Liver (tissue), 9 donors: Measurements from ENCODE around the gene LRRC38. TPM values are rescaled to one million over a fixed set of nuclear protein-coding genes. Genes with fewer than 3 reads are reported as not detected.

ENCODE experiments used
- DNase-seq: peaks from one replicate; pipeline ENCODE4 v3.0.0-alpha.2; 2017; ENCODE audit warnings: low spot score
- H3K27ac ChIP-seq, 2 donors: one replicate each; pipeline ENCODE4 v1.7.0; 2013; ENCODE audit warnings: inconsistent platforms in 2 of 2, low read length in 2 of 2, control low read depth in 1 of 2, low read depth in 1 of 2, mild to moderate bottlenecking in 1 of 2
- H3K27me3 ChIP-seq, 4 donors: one replicate each; pipeline versions ENCODE4 v1.6.1 to v1.7.0; 2013; ENCODE audit warnings: low read length in 3 of 4, inconsistent platforms in 1 of 4, mild to moderate bottlenecking in 1 of 4, moderate library complexity in 1 of 4; ENCODE audit not compliant: control insufficient read depth in 4 of 4, insufficient read depth in 4 of 4
- H3K36me3 ChIP-seq, 4 donors: one replicate each; pipeline versions ENCODE4 v1.6.1 to v1.7.0; 2013; ENCODE audit warnings: low read length in 3 of 4, mild to moderate bottlenecking in 3 of 4, low read depth in 1 of 4, moderate library complexity in 1 of 4; ENCODE audit not compliant: control insufficient read depth in 4 of 4, insufficient read depth in 3 of 4
- H3K4me1 ChIP-seq, 4 donors: one replicate each; pipeline versions ENCODE4 v1.6.1 to v1.7.0; 2013; ENCODE audit warnings: low read length in 3 of 4, mild to moderate bottlenecking in 3 of 4, moderate library complexity in 1 of 4; ENCODE audit not compliant: control insufficient read depth in 4 of 4, insufficient read depth in 4 of 4
- H3K4me3 ChIP-seq, 3 donors: one replicate each; pipeline versions ENCODE4 v1.6.1 to v1.7.0; 2013; ENCODE audit warnings: low read length in 3 of 3, control low read depth in 1 of 3, low read depth in 1 of 3, mild to moderate bottlenecking in 1 of 3
- H3K9ac ChIP-seq, 2 donors: one replicate each; pipeline ENCODE4 v1.7.0; 2013; ENCODE audit warnings: low read length in 2 of 2, mild to moderate bottlenecking in 2 of 2, moderate library complexity in 2 of 2, control low read depth in 1 of 2, low read depth in 1 of 2
- H3K9me3 ChIP-seq, 4 donors: one replicate each; pipeline versions ENCODE4 v1.6.1 to v1.7.0; 2013; ENCODE audit warnings: low read length in 3 of 4; ENCODE audit not compliant: control insufficient read depth in 4 of 4
- EGR1 ChIP-seq, 2 donors: IDR thresholded peaks; 2 replicates each; pipeline ENCODE4 v1.6.1; 2016 to 2018; ENCODE audit warnings: antibody characterized with exemption in 2 of 2, low read depth in 2 of 2
- FOXA1 ChIP-seq: IDR thresholded peaks from 2 replicates; pipeline ENCODE4 v1.6.1; 2016; ENCODE audit warnings: antibody characterized with exemption
- FOXA2 ChIP-seq: IDR thresholded peaks from 2 replicates; pipeline ENCODE4 v1.6.1; 2016; ENCODE audit warnings: antibody characterized with exemption
- GABPA ChIP-seq, 2 donors: IDR thresholded peaks in 1 of 2; conservative IDR thresholded peaks in 1 of 2; 2 replicates each; pipeline ENCODE4 v1.6.1; 2016; ENCODE audit warnings: antibody characterized with exemption in 2 of 2, mild to moderate bottlenecking in 1 of 2, moderate library complexity in 1 of 2
- HNF4A ChIP-seq, 2 donors: conservative IDR thresholded peaks; 2 replicates each; pipeline ENCODE4 v1.6.1; 2016; ENCODE audit warnings: antibody characterized with exemption in 2 of 2, mild to moderate bottlenecking in 2 of 2
- HNF4G ChIP-seq: IDR thresholded peaks from 2 replicates; pipeline ENCODE4 v1.6.1; 2016; ENCODE audit warnings: antibody characterized with exemption
- JUND ChIP-seq, 2 donors: IDR thresholded peaks; 2 replicates each; pipeline ENCODE4 v1.6.1; 2016; ENCODE audit warnings: antibody characterized with exemption in 2 of 2
- NR2F2 ChIP-seq: IDR thresholded peaks from 2 replicates; pipeline ENCODE4 v1.6.1; 2016; ENCODE audit warnings: antibody characterized with exemption
- RAD21 ChIP-seq, 2 donors: IDR thresholded peaks; 2 replicates each; pipeline ENCODE4 v1.6.1; 2016; ENCODE audit warnings: antibody characterized with exemption in 2 of 2, mild to moderate bottlenecking in 2 of 2
- RXRA ChIP-seq, 2 donors: IDR thresholded peaks; 2 replicates each; pipeline ENCODE4 v1.6.1; 2017 to 2018; ENCODE audit warnings: antibody characterized with exemption in 2 of 2, mild to moderate bottlenecking in 1 of 2
- SP1 ChIP-seq: IDR thresholded peaks from 2 replicates; pipeline ENCODE4 v1.6.1; 2018; ENCODE audit warnings: antibody characterized with exemption, mild to moderate bottlenecking
- TAF1 ChIP-seq: conservative IDR thresholded peaks from 2 replicates; pipeline ENCODE4 v1.6.1; 2016; ENCODE audit warnings: antibody characterized with exemption, mild to moderate bottlenecking
- YY1 ChIP-seq: IDR thresholded peaks from 2 replicates; pipeline ENCODE4 v1.6.1; 2016; ENCODE audit warnings: antibody characterized with exemption, mild to moderate bottlenecking
- WGBS: extraction: QIAGEN DNeasy Blood & Tissue Kit; methylation state at CpG from one replicate; pipeline ENCODE4 v1.1.7; 2013; 5-methylcytosine and 5-hydroxymethylcytosine counted together
- polyA plus RNA-seq, 2 donors: library from polyadenylated mRNA; stranded (reverse) in 1 of 2; unstranded in 1 of 2; fragments of 200-250 nt in 1 of 2; fragments of >200 nt in 1 of 2; fragmentation: Nextera tagmentation in 1 of 2; extraction: Ambion mirVana in 1 of 2; gene quantifications; one replicate each; pipeline versions ENCODE4 v1.2.1 to v1.2.3, GENCODE V29; 2013 to 2015
- total RNA-seq, 2 donors: library from RNA; depleted of rRNA; stranded (reverse); fragments of >200 nt; gene quantifications; one replicate each; pipeline ENCODE4 v1.2.3, GENCODE V29; 2014
- TF ChIP-seq, protein P1 (sequence below): fragments of 150-350 bp; IDR thresholded peaks from 2 replicates; pipeline ENCODE4 v1.5.1; 2017; ENCODE audit warnings: improper control_type of control experiment, low read depth, low read length; ENCODE audit not compliant: missing input control
- TF ChIP-seq, protein P2 (sequence below): IDR thresholded peaks from 2 replicates; pipeline ENCODE4 v1.6.1; 2016; ENCODE audit warnings: antibody characterized with exemption
- TF ChIP-seq, protein P3 (sequence below): IDR thresholded peaks from 2 replicates; pipeline ENCODE4 v1.6.1; 2016; ENCODE audit warnings: antibody characterized with exemption
- TF ChIP-seq, protein P4 (sequence below): IDR thresholded peaks from 2 replicates; pipeline ENCODE4 v1.6.1; 2016; ENCODE audit warnings: antibody characterized with exemption, mild to moderate bottlenecking
- donor health status: healthy.
- donor health status: healthy.
- donor health status: healthy.
- donor health status: healthy.
- donor health status: healthy.

LRRC38 gene
- total and polyA plus RNA-seq, 4 donors = not detected

- no peak overlapping the region for H3K27ac ChIP-seq
- TF ChIP-seq RXRA (IDR thresholded peaks at IDR 0.05) (no peak), NR2F2 (no peak), FOXA2 (no peak), GABPA (IDR thresholded peaks at IDR 0.05 in 1 of 2, conservative IDR thresholded peaks at IDR 0.05 in 1 of 2) (no peak), JUND (IDR thresholded peaks at IDR 0.05) (no peak), SP1 (no peak), YY1 (no peak), HNF4A (conservative IDR thresholded peaks at IDR 0.05) (no peak), EGR1 (IDR thresholded peaks at IDR 0.05; ENCODE audit: low read depth in 2 of 2) (no peak), RAD21 (IDR thresholded peaks at IDR 0.05) (no peak), FOXA1 (no peak), TAF1 (no peak), HNF4G (no peak)
- TF ChIP-seq, protein P1, sequence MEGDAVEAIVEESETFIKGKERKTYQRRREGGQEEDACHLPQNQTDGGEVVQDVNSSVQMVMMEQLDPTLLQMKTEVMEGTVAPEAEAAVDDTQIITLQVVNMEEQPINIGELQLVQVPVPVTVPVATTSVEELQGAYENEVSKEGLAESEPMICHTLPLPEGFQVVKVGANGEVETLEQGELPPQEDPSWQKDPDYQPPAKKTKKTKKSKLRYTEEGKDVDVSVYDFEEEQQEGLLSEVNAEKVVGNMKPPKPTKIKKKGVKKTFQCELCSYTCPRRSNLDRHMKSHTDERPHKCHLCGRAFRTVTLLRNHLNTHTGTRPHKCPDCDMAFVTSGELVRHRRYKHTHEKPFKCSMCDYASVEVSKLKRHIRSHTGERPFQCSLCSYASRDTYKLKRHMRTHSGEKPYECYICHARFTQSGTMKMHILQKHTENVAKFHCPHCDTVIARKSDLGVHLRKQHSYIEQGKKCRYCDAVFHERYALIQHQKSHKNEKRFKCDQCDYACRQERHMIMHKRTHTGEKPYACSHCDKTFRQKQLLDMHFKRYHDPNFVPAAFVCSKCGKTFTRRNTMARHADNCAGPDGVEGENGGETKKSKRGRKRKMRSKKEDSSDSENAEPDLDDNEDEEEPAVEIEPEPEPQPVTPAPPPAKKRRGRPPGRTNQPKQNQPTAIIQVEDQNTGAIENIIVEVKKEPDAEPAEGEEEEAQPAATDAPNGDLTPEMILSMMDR = no peak
- TF ChIP-seq, protein P2, sequence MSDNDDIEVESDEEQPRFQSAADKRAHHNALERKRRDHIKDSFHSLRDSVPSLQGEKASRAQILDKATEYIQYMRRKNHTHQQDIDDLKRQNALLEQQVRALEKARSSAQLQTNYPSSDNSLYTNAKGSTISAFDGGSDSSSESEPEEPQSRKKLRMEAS = no peak
- TF ChIP-seq, protein P3, sequence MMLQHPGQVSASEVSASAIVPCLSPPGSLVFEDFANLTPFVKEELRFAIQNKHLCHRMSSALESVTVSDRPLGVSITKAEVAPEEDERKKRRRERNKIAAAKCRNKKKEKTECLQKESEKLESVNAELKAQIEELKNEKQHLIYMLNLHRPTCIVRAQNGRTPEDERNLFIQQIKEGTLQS = no peak
- TF ChIP-seq, protein P4, sequence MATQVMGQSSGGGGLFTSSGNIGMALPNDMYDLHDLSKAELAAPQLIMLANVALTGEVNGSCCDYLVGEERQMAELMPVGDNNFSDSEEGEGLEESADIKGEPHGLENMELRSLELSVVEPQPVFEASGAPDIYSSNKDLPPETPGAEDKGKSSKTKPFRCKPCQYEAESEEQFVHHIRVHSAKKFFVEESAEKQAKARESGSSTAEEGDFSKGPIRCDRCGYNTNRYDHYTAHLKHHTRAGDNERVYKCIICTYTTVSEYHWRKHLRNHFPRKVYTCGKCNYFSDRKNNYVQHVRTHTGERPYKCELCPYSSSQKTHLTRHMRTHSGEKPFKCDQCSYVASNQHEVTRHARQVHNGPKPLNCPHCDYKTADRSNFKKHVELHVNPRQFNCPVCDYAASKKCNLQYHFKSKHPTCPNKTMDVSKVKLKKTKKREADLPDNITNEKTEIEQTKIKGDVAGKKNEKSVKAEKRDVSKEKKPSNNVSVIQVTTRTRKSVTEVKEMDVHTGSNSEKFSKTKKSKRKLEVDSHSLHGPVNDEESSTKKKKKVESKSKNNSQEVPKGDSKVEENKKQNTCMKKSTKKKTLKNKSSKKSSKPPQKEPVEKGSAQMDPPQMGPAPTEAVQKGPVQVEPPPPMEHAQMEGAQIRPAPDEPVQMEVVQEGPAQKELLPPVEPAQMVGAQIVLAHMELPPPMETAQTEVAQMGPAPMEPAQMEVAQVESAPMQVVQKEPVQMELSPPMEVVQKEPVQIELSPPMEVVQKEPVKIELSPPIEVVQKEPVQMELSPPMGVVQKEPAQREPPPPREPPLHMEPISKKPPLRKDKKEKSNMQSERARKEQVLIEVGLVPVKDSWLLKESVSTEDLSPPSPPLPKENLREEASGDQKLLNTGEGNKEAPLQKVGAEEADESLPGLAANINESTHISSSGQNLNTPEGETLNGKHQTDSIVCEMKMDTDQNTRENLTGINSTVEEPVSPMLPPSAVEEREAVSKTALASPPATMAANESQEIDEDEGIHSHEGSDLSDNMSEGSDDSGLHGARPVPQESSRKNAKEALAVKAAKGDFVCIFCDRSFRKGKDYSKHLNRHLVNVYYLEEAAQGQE = no peak
Measured at GRCh38 chr1:13432251-13432650, 81.6 kb downstream of the LRRC38 start.

DNA sequence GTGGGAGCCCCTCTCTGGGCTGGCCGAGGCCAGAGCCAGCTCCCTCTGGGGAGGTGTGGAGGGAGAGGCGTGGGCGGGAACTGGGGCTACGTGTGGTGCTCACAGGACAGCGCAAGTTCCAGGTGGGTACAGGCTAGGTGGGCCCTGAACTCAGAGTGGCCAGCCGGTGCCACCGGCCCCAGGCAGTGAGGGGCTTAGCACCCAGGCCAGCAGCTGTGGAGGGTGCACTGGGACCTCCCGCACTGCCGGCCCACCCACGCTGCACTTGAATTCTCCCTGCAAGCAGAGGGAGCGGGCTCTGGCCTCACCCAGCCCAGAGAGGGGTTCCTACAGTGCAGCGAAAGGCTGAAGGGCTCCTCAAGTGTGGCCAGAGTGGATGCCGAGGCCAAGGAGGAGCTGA is 83.3 kb downstream of the LRRC38 start:
- H3K4me3 ChIP-seq = no peak overlapping the region
- H3K4me1 ChIP-seq = no peaks in the 10 kb centered on the region
- no peaks in the 10 kb centered on the region for H3K36me3 ChIP-seq
- H3K9me3 ChIP-seq = no peaks in the 10 kb centered on the region
- no peak overlapping the region for H3K9ac ChIP-seq
- no peaks in the 10 kb centered on the region for H3K27me3 ChIP-seq
- no peak overlapping the region for H3K27ac ChIP-seq
- 92% methylated on average over 13 of the region's 13 CpGs for WGBS
- DNase-seq = no peak
- TF ChIP-seq YY1 = no peak
- TF ChIP-seq NR2F2 = no peak
- no peak for TF ChIP-seq HNF4G
- no peak for TF ChIP-seq FOXA2
- TF ChIP-seq TAF1 = no peak
- TF ChIP-seq, protein P1 = no peak
- TF ChIP-seq HNF4A (conservative IDR thresholded peaks at IDR 0.05) = no peak
- TF ChIP-seq, protein P2 = no peak
- TF ChIP-seq FOXA1 = no peak
- TF ChIP-seq, protein P4 = no peak
- TF ChIP-seq SP1 = no peak
- no peak for TF ChIP-seq JUND (IDR thresholded peaks at IDR 0.05)
- TF ChIP-seq EGR1 (IDR thresholded peaks at IDR 0.05; ENCODE audit: low read depth in 2 of 2) = no peak
- TF ChIP-seq RXRA (IDR thresholded peaks at IDR 0.05) = no peak
- TF ChIP-seq RAD21 (IDR thresholded peaks at IDR 0.05) = no peak
- TF ChIP-seq, protein P3 = no peak

More at GRCh38 chr1:13432251-13432650, 81.6 kb downstream of the LRRC38 start:
- DNase-seq = no peak
- no peaks in the 10 kb centered on the region for H3K4me1 ChIP-seq
- H3K4me3 ChIP-seq = no peak overlapping the region
- H3K36me3 ChIP-seq = no peaks in the 10 kb centered on the region
- H3K27me3 ChIP-seq = no peaks in the 10 kb centered on the region
- no peaks in the 10 kb centered on the region for H3K9me3 ChIP-seq
- WGBS = 70% methylated on average over 3 of the region's 3 CpGs
- H3K9ac ChIP-seq = no peak overlapping the region
